ENCODE results near the gene XYLT1. TPM values are rescaled to one million over a fixed set of nuclear protein-coding genes. Genes with fewer than 3 reads are reported as not detected.

XYLT1 gene
- total and polyA plus RNA-seq, 5 donors = 2.5 to 37.8 (median 11.7) TPM

GRCh38 chr16:17397499-17397891 lies 73.3 kb downstream of the XYLT1 start:
- WGBS = 35% methylated on average over 4 of the region's 4 CpGs
- ATAC-seq (peak; percentile 71 to 89), DNase-seq (no peak)
- intact Hi-C loops (cut with DNase I) = no loop called here
- Histone ChIP-seq H3K27me3 (ENCODE audit: control insufficient read depth, insufficient read depth) (no peaks in the 10 kb centered on the region), H3K9me3 (ENCODE audit: control insufficient read depth, low read length) (no peaks in the 10 kb centered on the region), H3K4me3 (ENCODE audit: low read length) (no peak overlapping the region), H3K4me1 (ENCODE audit: control insufficient read depth, insufficient read depth, low read length) (peaks cover 16% of the 10 kb centered on the region), H3K27ac (ENCODE audit: low read length) (peak overlapping the region; percentile 33)

DNA sequence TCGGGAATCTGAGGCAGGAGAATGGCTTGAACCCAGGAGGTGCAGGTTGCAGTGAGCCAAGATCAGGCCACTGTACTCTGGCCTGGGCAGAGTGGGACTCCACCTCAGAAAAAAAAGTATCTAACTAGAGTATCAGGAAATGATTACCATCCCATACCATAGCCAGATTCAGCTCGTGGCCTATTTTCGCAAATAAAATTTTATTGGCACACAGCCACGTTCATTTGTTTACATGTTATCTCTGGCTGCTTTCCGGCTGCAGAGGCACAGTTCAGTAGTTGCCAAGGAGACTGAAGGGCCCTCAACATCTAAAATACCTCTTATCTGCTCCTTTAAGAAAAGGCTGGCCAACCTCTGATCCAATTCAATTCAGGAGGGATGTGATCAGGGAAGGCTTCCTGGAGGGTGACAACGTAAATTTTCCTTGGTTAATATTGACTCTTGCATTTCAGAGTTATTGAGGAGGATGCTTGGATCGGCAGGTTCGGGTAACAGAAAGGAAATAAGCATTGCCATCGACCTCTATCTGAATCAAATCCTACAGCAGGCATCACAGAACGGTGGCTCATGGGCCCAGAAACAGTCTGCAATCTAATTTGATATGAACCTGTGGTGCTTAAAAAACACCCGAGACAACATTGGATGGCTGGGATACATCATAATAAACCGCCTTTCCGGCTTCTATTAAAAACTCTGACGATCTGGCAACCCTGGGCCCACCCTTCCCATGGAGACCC lies 73.8 kb downstream of the XYLT1 start:
- Histone ChIP-seq H3K9me3 (ENCODE audit: control insufficient read depth, low read length) (no peaks in the 10 kb centered on the region), H3K27ac (ENCODE audit: low read length) (peak overlapping the region; percentile 33), H3K27me3 (ENCODE audit: control insufficient read depth, insufficient read depth) (no peaks in the 10 kb centered on the region), H3K4me1 (ENCODE audit: control insufficient read depth, insufficient read depth, low read length) (peaks cover 16% of the 10 kb centered on the region), H3K4me3 (ENCODE audit: low read length) (no peak overlapping the region)
- 20% methylated on average over 14 of the region's 14 CpGs for WGBS
- DNase-seq (peak; percentile 30 to 76 (median 69)), ATAC-seq (peak; percentile 82 to 85)
- intact Hi-C loops (cut with DNase I) = no loop called here

GRCh38 chr16:17395849-17396480 lies 74.8 kb downstream of the XYLT1 start:
- 30% methylated on average over 9 of the region's 9 CpGs for WGBS
- Histone ChIP-seq H3K27me3 (ENCODE audit: control insufficient read depth, insufficient read depth) (no peaks in the 10 kb centered on the region), H3K9me3 (ENCODE audit: control insufficient read depth, low read length) (no peaks in the 10 kb centered on the region), H3K4me1 (ENCODE audit: control insufficient read depth, insufficient read depth, low read length) (peaks cover 16% of the 10 kb centered on the region), H3K4me3 (ENCODE audit: low read length) (no peak overlapping the region), H3K27ac (ENCODE audit: low read length) (peak overlapping the region; percentile 77)
- DNase-seq (peak; percentile 26 to 76 (median 57)), ATAC-seq (peak; percentile 30 to 62)
- intact Hi-C loops (cut with DNase I) = no loop called here

DNA sequence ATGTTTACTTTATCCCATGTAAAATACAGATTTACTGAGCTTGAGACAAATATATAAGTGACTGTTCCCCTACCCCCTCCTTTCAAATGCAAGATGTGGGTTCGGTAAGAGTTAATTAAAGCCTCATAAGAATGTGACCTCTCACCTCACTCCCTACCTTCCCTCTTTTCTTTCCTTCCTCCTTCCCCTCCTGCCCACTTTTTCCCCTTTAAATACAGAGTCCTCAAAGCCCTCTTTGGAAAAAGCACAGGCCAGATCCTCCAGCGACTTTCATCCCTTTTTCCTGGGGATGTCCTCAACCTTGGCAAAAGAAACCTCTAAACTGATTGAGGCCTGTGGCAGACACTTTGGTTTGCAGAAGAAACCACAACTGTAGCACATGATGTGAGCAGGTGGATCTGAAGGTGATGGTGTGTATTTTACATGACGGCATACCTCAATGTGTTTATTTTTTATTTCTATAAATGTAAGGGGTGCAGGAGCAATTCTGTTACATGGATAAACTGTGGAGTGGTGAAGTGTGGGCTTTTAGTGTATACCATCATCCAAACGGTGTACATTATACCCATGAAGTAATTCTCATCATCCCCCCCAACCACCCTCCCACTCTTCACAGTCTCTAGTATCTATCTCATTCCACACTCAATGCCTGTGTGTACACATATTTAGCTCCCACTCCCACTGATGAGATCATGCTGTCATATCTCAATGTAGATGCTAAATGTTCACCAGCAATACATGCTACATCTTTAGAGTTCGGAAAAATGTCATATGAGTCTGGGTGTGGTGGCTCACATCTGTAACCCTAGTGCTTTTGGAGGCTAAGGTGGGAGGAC lies 77.7 kb downstream of the XYLT1 start:
- no peak for DNase-seq
- Histone ChIP-seq H3K9me3 (ENCODE audit: control insufficient read depth, low read length) (no peaks in the 10 kb centered on the region), H3K27me3 (ENCODE audit: control insufficient read depth, insufficient read depth) (no peaks in the 10 kb centered on the region), H3K27ac (ENCODE audit: low read length) (no peak overlapping the region), H3K4me3 (ENCODE audit: low read length) (no peak overlapping the region), H3K4me1 (ENCODE audit: control insufficient read depth, insufficient read depth, low read length) (peaks cover 13% of the 10 kb centered on the region)
- WGBS = 78% methylated on average over 5 of the region's 5 CpGs
- intact Hi-C loops (cut with DNase I) = no loop called here
- no peak for ATAC-seq

DNA sequence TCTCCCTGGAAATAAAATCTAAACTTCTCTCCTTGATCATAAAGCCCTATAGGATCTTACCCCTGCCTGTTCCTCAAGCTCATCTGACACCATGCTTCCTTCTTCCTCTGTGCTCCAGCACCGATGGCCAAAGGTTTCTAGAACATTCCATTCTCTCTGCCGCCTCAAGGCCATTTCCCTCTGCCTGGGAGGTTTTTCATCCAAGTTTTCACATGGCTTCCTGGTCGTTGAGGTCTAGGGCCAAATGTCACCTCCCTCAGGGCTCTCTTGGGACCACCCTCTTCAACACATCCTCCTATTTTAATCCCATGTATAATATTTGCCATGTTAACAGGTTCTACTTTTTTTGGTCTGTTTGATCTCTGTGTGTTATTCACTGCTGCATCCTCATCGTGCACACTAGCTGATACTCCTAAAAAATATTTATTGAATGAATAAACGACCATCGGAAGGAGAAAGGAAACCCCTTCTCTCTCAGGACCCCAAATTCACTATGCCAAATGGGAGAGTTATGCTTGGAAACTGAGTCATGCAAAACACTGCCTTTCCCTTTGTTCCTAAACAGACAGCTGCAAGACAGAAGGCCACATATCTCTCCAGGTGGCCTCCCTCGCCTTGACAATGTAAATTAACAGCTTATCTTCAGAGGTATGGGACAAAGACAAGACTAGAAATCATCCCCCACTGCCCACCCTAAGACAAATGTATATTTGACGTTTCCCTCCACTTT lies 78.5 kb downstream of the XYLT1 start:
- intact Hi-C loops (cut with DNase I) = no loop called here
- ATAC-seq (no peak), DNase-seq (no peak)
- H3K4me1 ChIP-seq (ENCODE audit: control insufficient read depth, insufficient read depth, low read length) = peaks cover 6% of the 10 kb centered on the region
- H3K9me3 ChIP-seq (ENCODE audit: control insufficient read depth, low read length) = no peaks in the 10 kb centered on the region
- no peaks in the 10 kb centered on the region for H3K27me3 ChIP-seq (ENCODE audit: control insufficient read depth, insufficient read depth)
- 70% methylated on average over 8 of the region's 8 CpGs for WGBS
- H3K4me3 ChIP-seq (ENCODE audit: low read length) = no peak overlapping the region
- no peak overlapping the region for H3K27ac ChIP-seq (ENCODE audit: low read length)

- Histone ChIP-seq H3K27ac (ENCODE audit: low read length) (no peak overlapping the region), H3K4me3 (ENCODE audit: low read length) (no peak overlapping the region), H3K27me3 (ENCODE audit: control insufficient read depth, insufficient read depth) (no peaks in the 10 kb centered on the region), H3K9me3 (ENCODE audit: control insufficient read depth, low read length) (no peaks in the 10 kb centered on the region), H3K4me1 (ENCODE audit: control insufficient read depth, insufficient read depth, low read length) (peaks cover 3% of the 10 kb centered on the region)
- intact Hi-C loops (cut with DNase I) = no loop called here
- DNase-seq (no peak), ATAC-seq (no peak)
- 95% methylated on average over 5 of the region's 5 CpGs for WGBS
These were observed 79.0 kb downstream of the XYLT1 start for GRCh38 chr16:17391715-17392114.

DNA sequence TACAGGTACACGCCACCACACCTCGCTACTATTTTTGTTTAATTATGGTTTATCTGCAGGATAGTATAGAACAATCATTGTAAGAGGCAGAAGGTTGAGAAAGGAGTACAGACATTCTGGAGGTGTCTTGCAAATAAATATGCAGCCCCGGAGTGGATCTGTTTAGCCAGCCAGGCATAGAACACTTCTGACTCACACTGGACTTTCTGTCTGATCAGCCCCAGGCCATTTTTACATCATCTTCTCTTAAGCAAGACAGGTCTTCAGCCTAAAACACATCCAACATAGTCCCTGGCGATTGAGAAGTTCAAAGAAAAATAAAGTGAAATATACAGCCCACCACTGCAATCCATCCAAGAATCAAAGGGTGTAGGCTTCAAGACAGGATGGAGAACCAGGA lies 81.4 kb downstream of the XYLT1 start:
- no peak for DNase-seq
- Histone ChIP-seq H3K4me3 (ENCODE audit: low read length) (no peak overlapping the region), H3K27me3 (ENCODE audit: control insufficient read depth, insufficient read depth) (no peaks in the 10 kb centered on the region), H3K9me3 (ENCODE audit: control insufficient read depth, low read length) (no peaks in the 10 kb centered on the region), H3K27ac (ENCODE audit: low read length) (no peak overlapping the region), H3K4me1 (ENCODE audit: control insufficient read depth, insufficient read depth, low read length) (no peaks in the 10 kb centered on the region)
- intact Hi-C loops (cut with DNase I) = no loop called here
- no peak for ATAC-seq
- WGBS = 94% methylated on average over 4 of the region's 4 CpGs

DNA sequence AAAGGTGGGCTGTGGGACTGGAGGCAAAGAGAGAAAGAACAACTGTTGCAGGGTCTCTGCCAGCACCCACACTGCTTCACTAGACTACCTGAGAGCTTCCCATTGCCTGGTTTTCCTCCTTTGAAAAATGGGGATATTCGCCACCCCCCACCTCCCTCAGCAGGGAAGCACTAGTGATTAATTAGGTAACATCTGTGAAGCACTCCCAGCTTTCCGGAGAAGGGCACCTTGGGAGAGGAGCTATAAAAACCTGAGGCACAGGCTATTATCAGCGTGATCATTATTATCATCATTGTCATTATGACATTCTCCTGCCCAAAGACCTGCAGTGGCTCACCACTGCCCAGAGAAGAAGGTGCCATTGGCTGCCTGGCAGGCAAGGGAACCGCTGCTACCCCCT lies 83.5 kb downstream of the XYLT1 start:
- no peak for ATAC-seq
- Histone ChIP-seq H3K9me3 (ENCODE audit: control insufficient read depth, low read length) (no peaks in the 10 kb centered on the region), H3K27ac (ENCODE audit: low read length) (no peak overlapping the region), H3K27me3 (ENCODE audit: control insufficient read depth, insufficient read depth) (no peaks in the 10 kb centered on the region), H3K4me3 (ENCODE audit: low read length) (no peak overlapping the region), H3K4me1 (ENCODE audit: control insufficient read depth, insufficient read depth, low read length) (peaks cover 2% of the 10 kb centered on the region)
- no peak for DNase-seq
- WGBS = 89% methylated on average over 4 of the region's 4 CpGs
- intact Hi-C loops (cut with DNase I) = no loop called here

DNA sequence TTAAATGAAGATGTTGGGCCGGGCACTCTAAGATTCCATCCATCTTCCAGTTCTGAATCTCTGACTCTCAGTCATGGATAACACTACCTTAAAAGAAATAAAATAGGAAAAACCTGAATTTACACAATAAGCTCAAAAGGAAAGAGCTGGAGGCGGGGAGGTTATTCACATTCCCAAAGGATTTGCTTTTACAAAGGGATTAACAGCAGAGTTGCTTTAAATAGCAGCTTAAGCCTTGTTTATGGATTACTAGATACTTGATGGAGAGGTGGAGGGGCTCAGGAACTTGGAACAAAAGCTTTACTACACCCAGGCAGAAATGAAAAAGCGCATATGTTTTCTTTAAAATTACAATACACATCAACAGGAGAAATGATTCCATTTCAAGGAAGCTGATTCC lies 84.5 kb downstream of the XYLT1 start:
- H3K27me3 ChIP-seq (ENCODE audit: control insufficient read depth, insufficient read depth) = no peaks in the 10 kb centered on the region
- ATAC-seq = no peak
- peaks cover 2% of the 10 kb centered on the region for H3K4me1 ChIP-seq (ENCODE audit: control insufficient read depth, insufficient read depth, low read length)
- H3K9me3 ChIP-seq (ENCODE audit: control insufficient read depth, low read length) = no peaks in the 10 kb centered on the region
- H3K27ac ChIP-seq (ENCODE audit: low read length) = no peak overlapping the region
- no peak overlapping the region for H3K4me3 ChIP-seq (ENCODE audit: low read length)
- no peak for DNase-seq
- 75% methylated on average over 3 of the region's 3 CpGs for WGBS
- intact Hi-C loops (cut with DNase I) = no loop called here

DNA sequence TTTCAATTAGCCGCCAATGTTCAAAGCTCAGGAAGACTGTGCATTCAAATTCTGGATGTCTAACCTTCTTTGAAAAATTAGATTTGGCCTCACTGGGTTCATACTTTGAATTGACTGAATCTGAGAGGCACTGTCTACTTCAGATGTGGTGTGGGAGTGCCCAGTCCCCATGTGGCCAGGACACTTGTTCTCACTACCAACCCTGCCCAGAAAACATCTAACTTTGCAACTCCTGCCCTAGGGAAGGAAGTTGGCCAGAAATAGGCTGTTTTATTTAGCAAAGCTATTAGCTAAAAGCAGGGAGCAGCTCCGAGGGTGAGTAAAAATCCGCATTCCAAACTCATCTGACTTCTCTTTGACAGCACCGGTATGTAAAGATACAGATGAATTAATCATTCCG lies 86.3 kb downstream of the XYLT1 start:
- WGBS = 66% methylated on average over 5 of the region's 5 CpGs
- Histone ChIP-seq H3K27me3 (ENCODE audit: control insufficient read depth, insufficient read depth) (no peaks in the 10 kb centered on the region), H3K4me3 (ENCODE audit: low read length) (no peak overlapping the region), H3K4me1 (ENCODE audit: control insufficient read depth, insufficient read depth, low read length) (peaks cover 2% of the 10 kb centered on the region), H3K27ac (ENCODE audit: low read length) (no peak overlapping the region), H3K9me3 (ENCODE audit: control insufficient read depth, low read length) (no peaks in the 10 kb centered on the region)
- intact Hi-C loops (cut with DNase I) = no loop called here
- DNase-seq = no peak
- no peak for ATAC-seq
